ENCODE data around the gene RBKS.
"Not testable (repeated sequence)": the region's sequence is repeated elsewhere in the genome, so short reads cannot be mapped to it uniquely, and the experiment has no call there.

Gene RBKS

GRCh38 chr2:27773959-27774358, 116.2 kb downstream of the RBKS start:
- Histone ChIP-seq H3K4me1 (ENCODE audit: insufficient read depth, low read length) (peaks cover 5% of the 10 kb centered on the region; the same call in 1 of the 2 replicates), H3K9me3 (ENCODE audit: control insufficient read depth, insufficient read depth, low read length) (no peaks in the 10 kb centered on the region), H3K36me3 (ENCODE audit: insufficient read depth, low read length) (peaks cover 4% of the 10 kb centered on the region; the same call in 1 of the 2 replicates), H3K9ac (ENCODE audit: low read depth, low read length) (no peak overlapping the region)

GRCh38 chr2:27772804-27773203, 117.4 kb downstream of the RBKS start:
- peak overlapping the region; percentile 90 for H3K9ac ChIP-seq (ENCODE audit: low read depth, low read length)

DNA sequence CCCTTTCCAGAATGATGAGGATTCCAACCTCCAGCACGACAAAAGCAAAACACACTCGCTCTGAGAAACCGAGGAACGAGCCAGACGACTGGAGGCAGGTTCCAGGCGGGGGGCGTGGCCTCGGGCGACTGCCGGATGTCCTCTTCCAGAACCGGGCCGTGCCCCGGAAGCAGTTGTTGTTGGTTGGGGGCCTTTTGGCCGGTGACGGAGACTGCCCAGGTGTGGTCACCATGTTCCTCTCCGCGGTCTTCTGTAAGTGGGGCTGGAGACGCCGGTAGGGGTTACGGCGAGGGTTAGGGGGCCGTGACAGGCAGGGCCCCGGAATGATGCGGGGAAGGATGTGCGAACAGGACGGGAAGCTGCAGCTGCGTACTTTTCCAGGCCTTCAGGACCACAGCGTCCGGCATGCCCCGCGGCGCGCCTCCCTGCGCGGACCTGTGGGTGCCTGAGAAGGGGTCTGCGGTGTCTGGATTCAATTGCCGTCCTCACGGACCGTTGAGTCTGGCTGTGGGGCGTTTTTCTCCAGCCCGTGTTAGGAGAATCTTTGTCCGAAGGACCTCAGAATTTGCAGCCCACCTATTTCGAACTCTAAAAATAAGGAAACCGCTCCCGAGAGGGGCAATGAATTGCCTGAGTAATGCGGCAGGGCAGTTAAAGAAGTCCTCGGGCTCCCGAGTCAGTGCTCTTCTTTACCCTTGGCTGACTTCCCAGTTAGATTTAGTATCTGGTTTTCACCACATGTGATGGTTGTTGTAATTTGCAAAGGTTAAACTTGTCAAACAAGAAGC, 118.4 kb downstream of the RBKS start, which contains the start of gene MRPL33:
Gene MRPL33 (plus strand): TSS at position 172 of the 788 bp plus-strand sequence. CDS start 59 bp downstream, at position 231.
- Histone ChIP-seq H3K9me3 (ENCODE audit: control insufficient read depth, insufficient read depth, low read length) (no peaks in the 10 kb centered on the region), H3K4me1 (ENCODE audit: insufficient read depth, low read length) (peaks cover 5% of the 10 kb centered on the region; the same call in 1 of the 2 replicates), H3K36me3 (ENCODE audit: insufficient read depth, low read length) (peaks cover 4% of the 10 kb centered on the region; the same call in 1 of the 2 replicates), H3K9ac (ENCODE audit: low read depth, low read length) (peak within 1 kb of the TSS; percentile 90)

More at GRCh38 chr2:27772804-27773203, 117.4 kb downstream of the RBKS start:
- Histone ChIP-seq H3K9me3 (ENCODE audit: control insufficient read depth, insufficient read depth, low read length) (no peaks in the 10 kb centered on the region), H3K36me3 (ENCODE audit: insufficient read depth, low read length) (peaks cover 4% of the 10 kb centered on the region; the same call in 1 of the 2 replicates), H3K4me1 (ENCODE audit: insufficient read depth, low read length) (peaks cover 5% of the 10 kb centered on the region; the same call in 1 of the 2 replicates)

GRCh38 chr2:27771202-27771547, 119.0 kb downstream of the RBKS start:
- Histone ChIP-seq H3K36me3 (ENCODE audit: insufficient read depth, low read length) (peaks cover 4% of the 10 kb centered on the region; the same call in 1 of the 2 replicates), H3K9ac (ENCODE audit: low read depth, low read length) (peak overlapping the region; percentile 90), H3K4me1 (ENCODE audit: insufficient read depth, low read length) (peaks cover 5% of the 10 kb centered on the region; the same call in 1 of the 2 replicates), H3K9me3 (ENCODE audit: control insufficient read depth, insufficient read depth, low read length) (no peaks in the 10 kb centered on the region)

GRCh38 chr2:27766287-27766661, 123.9 kb downstream of the RBKS start:
- H3K9ac ChIP-seq (ENCODE audit: low read depth, low read length): no peak overlapping the region
- no peaks in the 10 kb centered on the region for H3K9me3 ChIP-seq (ENCODE audit: control insufficient read depth, insufficient read depth, low read length)
- H3K4me1 ChIP-seq (ENCODE audit: insufficient read depth, low read length): no peaks in the 10 kb centered on the region
- no peaks in the 10 kb centered on the region for H3K36me3 ChIP-seq (ENCODE audit: insufficient read depth, low read length)

- no peak overlapping the region for H3K9ac ChIP-seq (ENCODE audit: low read depth, low read length)
- H3K36me3 ChIP-seq (ENCODE audit: insufficient read depth, low read length): no peaks in the 10 kb centered on the region
- no peaks in the 10 kb centered on the region for H3K4me1 ChIP-seq (ENCODE audit: insufficient read depth, low read length)
- H3K9me3 ChIP-seq (ENCODE audit: control insufficient read depth, insufficient read depth, low read length): no peaks in the 10 kb centered on the region
Measured at GRCh38 chr2:27765621-27766286, 124.4 kb downstream of the RBKS start.

DNA sequence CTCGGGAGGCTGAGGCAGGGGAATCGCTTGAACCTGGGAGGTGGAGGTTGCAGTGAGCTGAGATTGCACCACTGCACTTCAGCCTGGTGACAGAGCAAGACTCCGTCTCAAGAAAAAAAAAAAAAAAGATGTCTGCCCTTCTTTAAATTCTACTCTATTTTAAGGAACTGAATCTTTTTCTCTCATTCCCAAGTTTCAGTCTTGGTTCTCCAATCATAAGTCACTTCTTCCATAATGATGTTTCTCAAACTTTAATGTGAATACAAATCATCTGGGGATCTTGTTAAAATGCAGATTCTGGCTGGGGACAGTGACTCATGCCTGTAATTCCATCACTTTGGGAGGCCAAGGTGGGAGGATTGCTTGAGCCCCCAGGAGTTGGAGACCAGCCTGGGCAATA, 125.7 kb downstream of the RBKS start:
- not testable (repeated sequence) for H3K9me3 ChIP-seq (ENCODE audit: control insufficient read depth, insufficient read depth, low read length); H3K36me3 ChIP-seq (ENCODE audit: insufficient read depth, low read length); H3K4me1 ChIP-seq (ENCODE audit: insufficient read depth, low read length); H3K9ac ChIP-seq (ENCODE audit: low read depth, low read length)

DNA sequence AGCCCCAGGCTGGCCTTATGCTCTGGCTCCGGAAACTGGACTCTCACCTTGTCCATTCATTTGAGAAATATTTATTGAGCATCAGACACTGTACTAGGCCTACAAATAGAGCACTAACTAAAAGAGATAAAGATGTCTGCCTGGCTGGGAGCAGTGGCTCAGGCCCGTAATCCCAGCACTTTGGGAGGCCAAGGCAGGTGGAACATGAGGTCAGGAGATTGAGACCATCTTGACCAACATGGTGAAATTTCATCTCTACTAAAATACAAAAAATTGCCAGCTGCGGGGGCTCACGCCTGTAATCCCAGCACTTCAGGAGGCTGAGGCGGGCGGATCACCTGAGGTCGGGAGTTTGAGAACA, 126.3 kb downstream of the RBKS start:
- no peak overlapping the region for H3K9ac ChIP-seq (ENCODE audit: low read depth, low read length)
- H3K9me3 ChIP-seq (ENCODE audit: control insufficient read depth, insufficient read depth, low read length): no peaks in the 10 kb centered on the region
- no peaks in the 10 kb centered on the region for H3K4me1 ChIP-seq (ENCODE audit: insufficient read depth, low read length)

DNA sequence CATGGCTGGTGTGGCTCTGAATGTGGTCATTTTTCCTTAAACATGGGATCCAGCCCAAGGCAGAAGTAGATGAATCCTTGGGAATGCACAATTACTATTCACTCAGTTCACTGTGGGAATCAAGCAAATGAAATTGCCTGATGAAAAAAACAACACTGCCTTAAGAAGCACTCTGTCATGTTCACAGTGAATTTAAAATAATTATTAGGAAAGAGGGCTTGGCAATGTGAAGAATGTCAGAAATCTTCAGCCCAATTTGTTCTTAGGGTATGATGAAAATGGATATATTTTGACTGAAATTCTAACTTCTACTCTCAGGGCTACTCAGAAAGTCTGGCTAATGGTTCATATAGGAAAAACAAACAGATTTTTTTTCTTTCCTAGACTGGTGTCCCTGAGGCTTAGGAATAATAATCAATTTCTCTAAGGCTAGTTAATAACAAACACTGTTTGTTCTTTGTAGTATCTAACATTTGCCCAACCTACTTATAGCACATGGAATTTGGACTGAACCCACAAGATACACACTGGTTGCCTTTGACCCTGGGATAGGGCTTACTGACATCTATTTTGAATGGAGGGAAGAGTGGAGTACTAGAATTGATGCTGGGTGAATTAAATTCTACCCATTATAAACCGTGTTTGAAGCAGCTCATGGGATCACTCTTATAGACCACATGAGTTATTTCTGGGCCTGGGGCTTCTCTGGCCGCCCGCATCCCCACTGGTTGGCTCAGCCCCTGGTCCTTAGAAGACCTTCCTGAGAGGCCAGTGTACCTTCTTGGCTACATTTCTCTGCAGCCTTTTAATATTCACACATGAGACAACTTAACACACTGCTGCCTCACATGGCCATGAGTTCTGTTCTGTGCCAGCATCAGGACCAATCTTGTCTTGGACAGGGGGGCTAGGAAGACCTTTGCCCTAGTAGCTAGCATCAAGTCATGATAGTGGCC, 127.0 kb downstream of the RBKS start:
- Histone ChIP-seq H3K9me3 (ENCODE audit: control insufficient read depth, insufficient read depth, low read length) (no peaks in the 10 kb centered on the region), H3K4me1 (ENCODE audit: insufficient read depth, low read length) (no peaks in the 10 kb centered on the region)

More for the DNA sequence above, 126.3 kb downstream of the RBKS start:
- H3K36me3 ChIP-seq (ENCODE audit: insufficient read depth, low read length): no peaks in the 10 kb centered on the region

DNA sequence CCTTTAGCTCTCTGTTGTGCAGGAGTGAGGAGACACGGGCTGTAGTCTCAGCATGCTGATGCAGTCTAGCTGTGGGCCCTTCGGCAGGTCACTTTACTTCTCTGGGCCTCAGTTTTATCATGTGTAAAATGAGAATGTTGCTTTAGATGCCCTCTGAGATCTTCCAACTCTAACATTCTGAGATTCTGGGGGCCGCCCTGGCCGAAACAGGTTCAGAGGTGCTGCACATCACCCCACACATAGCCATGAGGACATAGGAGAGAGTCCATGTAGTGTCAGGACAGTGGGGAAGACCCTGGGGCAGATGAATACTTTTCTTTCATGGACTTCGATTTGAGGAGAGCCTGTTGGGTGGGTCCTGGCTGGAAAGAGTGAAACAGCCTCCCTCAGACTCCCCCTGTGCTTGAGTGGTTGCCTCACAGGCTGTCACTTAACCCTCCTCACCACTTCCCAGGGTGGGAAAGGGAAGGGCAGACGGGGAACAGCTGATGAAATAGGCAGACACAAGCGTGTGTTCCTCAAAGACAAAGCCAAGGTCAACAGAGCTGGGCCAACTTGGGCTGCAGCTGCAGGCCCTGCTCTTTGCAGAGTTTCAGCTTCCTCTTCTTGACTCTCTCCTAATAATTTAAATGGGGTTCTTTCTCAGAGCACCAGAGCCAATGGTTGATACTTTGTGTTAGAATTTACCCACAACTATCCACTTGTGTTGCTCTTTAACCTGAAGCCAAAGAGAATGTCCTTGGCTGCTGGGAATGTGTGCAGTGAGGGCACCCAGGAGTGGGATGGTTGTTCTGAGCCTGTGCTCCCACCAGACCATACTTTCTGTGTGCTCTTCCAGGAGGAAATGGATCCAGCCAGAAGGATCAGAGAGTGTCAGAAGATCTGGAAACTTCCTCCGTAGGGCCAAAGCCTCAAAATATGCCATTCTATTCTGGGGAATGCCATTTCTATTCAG, 133.4 kb downstream of the RBKS start:
- H3K9me3 ChIP-seq (ENCODE audit: control insufficient read depth, insufficient read depth, low read length): no peaks in the 10 kb centered on the region
- H3K4me1 ChIP-seq (ENCODE audit: insufficient read depth, low read length): 0 out of 2 replicates have a peak, but pooled peaks cover 4% of the 10 kb centered on the region
- no peak overlapping the region for H3K9ac ChIP-seq (ENCODE audit: low read depth, low read length)

More for the DNA sequence above, 127.0 kb downstream of the RBKS start:
- no peak overlapping the region for H3K9ac ChIP-seq (ENCODE audit: low read depth, low read length)
- no peaks in the 10 kb centered on the region for H3K36me3 ChIP-seq (ENCODE audit: insufficient read depth, low read length)

DNA sequence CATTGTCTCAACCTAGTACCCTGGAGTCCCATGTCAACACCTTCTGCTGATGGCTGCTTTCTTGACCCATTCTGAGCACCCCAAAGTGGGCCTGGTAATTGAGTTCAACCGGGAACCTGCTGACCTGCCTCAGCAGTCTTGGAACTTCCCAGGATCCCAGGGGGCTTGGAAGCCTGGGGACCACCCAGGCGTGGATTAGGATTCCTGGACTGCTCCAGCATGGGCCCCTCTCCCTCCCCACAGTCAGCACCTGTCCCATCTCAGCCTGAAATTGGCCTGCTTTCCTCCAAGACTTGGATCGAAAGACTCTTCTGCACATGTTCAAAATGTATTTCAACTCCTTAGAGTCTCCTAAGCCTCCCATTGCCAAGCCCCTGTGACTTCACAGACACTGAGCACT, 134.1 kb downstream of the RBKS start:
- no peaks in the 10 kb centered on the region for H3K9me3 ChIP-seq (ENCODE audit: control insufficient read depth, insufficient read depth, low read length)
- 0 out of 2 replicates have a peak, but pooled peaks cover 4% of the 10 kb centered on the region for H3K4me1 ChIP-seq (ENCODE audit: insufficient read depth, low read length)
- H3K36me3 ChIP-seq (ENCODE audit: insufficient read depth, low read length): no peaks in the 10 kb centered on the region; the same call in 1 of the 2 replicates
- no peak overlapping the region for H3K9ac ChIP-seq (ENCODE audit: low read depth, low read length)

More for the DNA sequence above, 133.4 kb downstream of the RBKS start:
- no peaks in the 10 kb centered on the region; the same call in 1 of the 2 replicates for H3K36me3 ChIP-seq (ENCODE audit: insufficient read depth, low read length)

- Histone ChIP-seq H3K9me3 (ENCODE audit: control insufficient read depth, insufficient read depth, low read length) (no peaks in the 10 kb centered on the region), H3K36me3 (ENCODE audit: insufficient read depth, low read length) (no peaks in the 10 kb centered on the region; the same call in 1 of the 2 replicates), H3K9ac (ENCODE audit: low read depth, low read length) (no peak overlapping the region), H3K4me1 (ENCODE audit: insufficient read depth, low read length) (0 out of 2 replicates have a peak, but pooled peaks cover 4% of the 10 kb centered on the region)
Measured at GRCh38 chr2:27754831-27755230, 135.4 kb downstream of the RBKS start.

DNA sequence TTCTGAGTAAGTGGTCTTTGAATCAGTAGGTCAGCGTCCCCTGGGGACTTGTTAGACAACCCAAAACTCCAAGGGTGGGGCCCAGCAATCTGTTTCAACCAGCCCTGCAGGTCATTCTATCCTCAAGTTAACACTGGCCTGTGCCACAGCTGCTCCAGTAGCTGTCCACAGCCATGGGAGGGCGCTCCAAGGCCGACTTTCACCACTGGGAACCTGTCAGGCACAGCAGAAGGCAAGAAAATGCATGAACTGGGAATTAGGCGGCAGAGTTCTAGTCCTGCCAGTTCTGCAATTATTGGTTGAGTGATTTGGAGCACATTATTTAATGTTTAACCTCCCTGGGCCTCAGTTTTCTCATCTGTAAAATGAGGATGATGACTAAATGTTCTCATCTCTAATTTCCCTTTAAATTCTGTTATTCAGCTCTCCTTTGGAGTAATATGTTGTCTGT, 136.0 kb downstream of the RBKS start:
- Histone ChIP-seq H3K9me3 (ENCODE audit: control insufficient read depth, insufficient read depth, low read length) (peaks cover under 1% of the 10 kb centered on the region; the same call in 1 of the 2 replicates), H3K4me1 (ENCODE audit: insufficient read depth, low read length) (0 out of 2 replicates have a peak, but pooled peaks cover 4% of the 10 kb centered on the region), H3K36me3 (ENCODE audit: insufficient read depth, low read length) (no peaks in the 10 kb centered on the region; the same call in 1 of the 2 replicates), H3K9ac (ENCODE audit: low read depth, low read length) (no peak overlapping the region)

Data from ES-I3 (cell line).